Stimulated activated CD8-positive, alpha-beta memory T cell treated with anti-CD3 and anti-CD28 coated beads, Interleukin-7, amount 100 ng/mL, for 4 hours (primary cell): Measurements from ENCODE around the gene SMPD1.

Experiments
- DNase-seq, 2 donors: peaks; one replicate each; pipeline ENCODE4 v3.0.0-alpha.2; 2020; ENCODE audit warnings: low read depth in 2 of 2

Gene SMPD1

DNA sequence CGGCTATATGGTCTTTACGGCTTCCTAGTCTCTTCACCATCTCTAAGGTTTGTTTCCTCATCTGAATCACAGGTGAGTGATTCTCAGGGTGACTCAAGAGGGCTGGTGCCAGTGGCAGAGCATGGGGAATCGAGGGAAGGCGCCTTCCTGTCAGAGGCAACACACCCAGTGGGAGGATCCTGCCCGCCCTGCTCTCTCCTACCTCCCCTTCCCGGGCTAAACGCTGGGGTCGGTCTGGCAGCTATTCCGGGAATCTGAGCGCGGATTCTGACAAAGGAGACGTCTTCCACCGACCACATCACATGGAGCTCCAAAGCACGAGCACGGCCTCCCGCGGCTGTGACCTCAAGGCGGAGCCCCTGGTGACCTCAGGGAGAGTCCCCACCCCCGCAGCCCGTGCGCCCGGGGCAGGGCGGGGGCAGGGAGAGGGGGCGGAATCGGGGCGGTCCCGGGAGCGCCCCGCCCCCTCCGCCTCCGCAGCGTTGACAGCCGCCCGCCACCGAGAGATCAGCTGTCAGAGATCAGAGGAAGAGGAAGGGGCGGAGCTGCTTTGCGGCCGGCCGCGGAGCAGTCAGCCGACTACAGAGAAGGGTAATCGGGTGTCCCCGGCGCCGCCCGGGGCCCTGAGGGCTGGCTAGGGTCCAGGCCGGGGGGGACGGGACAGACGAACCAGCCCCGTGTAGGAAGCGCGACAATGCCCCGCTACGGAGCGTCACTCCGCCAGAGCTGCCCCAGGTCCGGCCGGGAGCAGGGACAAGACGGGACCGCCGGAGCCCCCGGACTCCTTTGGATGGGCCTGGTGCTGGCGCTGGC lies at the start of gene SMPD1:
TSS of gene SMPD1 (plus strand) at position 570 of the 813 bp plus-strand sequence. CDS start at position 695, 125 bp downstream.
- peak; percentile 91 to 93 for DNase-seq

DNA sequence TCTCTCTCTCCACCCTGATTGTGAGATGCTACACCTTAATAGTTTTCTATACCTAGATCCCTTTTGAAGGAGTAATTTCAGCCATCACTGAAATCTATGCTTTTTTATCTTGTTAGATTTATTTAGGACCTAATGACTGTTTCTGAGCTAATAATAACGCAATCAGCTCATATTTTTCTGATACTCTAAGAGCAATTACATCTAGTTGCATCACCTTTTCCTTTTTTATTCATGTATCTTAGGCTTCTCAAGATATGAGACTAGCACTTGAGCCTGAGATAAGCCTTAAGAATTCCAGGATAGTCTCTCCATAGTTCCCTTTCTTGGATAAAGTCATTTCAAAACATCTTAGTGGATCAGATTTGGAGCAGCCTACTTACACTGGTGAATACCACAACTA lies 44.9 kb upstream of the SMPD1 start:
- no peak for DNase-seq

DNA sequence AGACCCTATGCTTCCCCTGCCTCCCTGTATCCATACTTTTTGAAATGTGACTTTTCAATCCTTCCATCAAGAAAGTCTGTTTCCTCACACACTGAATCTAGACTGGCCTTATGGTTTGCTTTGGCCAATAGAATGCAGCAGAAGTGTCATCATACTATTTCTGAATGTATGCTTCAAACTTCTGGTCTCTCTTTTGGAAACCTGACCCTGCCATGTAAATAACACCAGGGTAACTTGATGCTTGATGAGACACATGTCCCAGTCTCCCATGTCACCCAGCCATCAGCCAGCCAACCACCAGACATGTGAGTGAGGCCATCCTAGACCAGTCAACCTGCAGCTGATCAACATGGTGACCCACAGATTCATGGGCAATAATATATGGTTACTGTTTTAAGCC lies 40.2 kb upstream of the SMPD1 start:
- no peak for DNase-seq

DNA sequence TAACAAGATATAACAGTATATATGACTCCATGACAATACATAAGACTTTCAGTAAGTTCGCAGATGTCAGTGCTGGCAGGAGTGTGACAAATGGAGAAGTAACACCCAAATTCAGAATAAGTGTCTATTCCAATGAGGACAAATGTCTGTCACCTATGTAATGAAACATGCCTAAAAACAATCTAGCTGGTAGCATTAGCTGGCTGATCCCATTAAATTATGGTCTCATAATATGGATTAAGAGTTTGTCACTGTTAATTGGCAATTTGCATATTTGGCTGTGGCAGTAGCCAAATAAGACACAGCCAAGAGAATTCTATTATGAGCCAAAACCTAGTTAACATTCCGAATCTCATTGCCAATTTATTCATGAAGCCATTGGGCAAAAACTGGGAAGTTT lies 39.8 kb upstream of the SMPD1 start:
- no peak for DNase-seq

DNA sequence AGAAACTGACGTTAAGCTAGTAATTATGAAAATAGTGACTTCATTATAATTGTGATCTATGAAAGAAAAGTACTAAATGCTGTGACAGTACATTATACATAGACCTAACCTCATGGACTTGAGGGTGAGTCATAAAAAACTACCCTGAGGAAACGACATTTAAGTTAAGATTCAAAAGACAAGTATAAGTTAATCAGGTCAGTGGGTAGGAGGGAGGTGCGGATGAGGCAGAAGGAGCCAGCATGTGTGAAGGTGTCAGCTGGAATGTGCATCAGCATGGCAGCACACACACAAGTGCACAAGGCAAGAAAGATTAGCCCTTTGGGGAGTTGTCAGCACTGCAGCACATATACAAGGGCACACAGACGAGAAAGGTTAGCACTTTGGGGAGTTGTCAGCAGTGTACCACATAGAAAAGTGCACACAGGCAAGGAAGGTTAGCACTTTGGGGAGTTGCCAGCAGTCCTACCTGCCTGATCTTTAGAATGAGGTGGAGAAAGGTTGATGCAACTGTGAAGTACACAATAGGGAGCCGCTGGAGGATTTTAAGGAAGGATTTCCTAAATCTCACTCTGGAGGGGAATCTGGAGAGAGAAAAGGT lies 38.4 kb upstream of the SMPD1 start:
- no peak for DNase-seq

DNA sequence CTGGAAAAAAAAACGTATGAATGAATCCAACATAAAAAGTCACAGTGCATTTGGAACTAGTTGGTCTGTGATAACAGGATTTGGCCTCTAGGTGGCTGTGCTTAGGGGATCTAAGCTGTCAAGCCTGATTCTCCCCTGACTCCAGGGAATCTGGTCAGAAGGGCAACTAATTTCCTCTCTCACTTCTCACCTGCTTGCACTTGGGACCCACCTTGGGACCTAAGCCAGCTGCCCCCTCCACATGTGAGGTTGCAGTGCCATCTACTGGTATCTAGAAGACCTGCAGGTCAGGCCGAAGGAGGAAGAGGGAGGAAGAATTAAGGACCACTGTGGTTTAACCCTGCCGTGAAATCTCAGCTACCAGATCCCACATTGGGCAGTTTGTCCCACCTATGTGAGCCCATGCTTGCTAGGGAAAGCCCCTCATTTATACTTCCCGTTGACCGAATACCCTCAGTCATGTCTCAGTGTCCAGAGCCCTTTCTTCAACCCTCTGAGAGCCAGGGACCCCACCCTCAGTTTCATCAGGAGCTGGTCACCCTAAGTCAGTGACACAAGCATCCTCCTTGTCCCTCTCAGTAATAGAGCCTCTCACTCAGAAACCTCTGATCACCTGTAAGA lies 36.8 kb upstream of the SMPD1 start:
- DNase-seq, result peak; percentile 4 to 8

DNA sequence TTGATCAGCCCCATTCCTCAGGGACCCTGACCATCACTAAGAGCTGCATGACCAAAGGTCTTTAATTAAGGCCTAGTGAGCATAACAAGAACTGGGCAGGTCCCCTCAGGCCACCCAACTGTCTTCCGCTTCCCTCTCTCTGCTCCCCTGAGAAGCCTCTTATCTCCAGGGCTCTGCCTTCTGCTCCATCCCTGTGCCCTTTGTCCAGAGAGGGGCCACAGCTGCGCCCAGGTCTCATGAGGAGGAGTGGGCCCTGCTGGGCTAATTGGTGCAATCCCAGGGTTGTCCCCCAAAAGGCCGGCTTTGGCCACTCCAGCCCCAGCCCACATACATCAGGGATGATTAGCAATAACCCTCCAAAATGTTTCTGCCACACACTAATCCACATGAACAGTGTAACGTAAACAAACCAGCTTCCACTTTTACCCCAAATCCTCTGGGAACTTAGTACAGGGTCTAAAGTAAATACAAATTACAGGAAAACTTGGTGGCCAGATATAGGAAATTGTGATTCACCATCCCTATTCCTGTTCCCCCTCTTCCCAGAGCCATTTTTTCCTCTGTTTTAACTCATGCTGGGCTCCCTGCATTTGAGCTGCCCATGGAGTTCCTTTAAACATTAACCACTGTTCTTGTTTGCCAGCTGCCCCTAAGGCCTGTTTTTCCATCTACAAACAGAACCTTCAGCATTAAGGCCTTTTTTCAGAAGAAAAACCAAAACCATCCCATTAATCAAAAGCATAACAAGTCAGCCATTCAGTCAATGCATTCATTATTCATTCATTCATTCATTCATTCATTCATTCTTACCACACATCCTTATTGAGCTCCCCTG lies 35.4 kb upstream of the SMPD1 start:
- no peak for DNase-seq

DNA sequence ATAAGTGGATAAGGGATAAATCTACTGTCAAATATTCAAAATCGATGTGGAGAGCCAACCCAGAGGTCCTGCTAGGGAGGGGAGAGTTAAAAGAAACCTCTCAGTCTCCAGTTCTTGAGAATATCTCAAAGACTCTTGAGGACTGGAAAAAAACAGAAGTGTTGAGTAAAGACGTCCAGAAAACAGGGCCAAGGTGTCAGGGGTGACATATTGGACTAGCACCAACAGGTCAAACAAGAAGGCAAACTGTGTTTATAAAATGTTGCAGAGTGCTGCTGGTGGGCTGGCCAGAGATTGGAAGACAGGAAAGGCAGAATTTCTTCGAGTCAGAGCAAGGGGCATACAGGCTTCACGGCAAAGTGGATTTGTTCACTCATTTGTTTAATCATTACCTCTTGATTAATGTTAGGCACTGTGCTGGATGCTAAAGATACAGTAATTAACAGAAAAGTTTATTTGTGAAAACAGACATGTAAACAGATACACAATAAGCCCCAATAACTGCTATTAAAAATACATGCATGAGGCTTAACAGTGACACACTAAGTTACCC lies 33.7 kb upstream of the SMPD1 start:
- no peak for DNase-seq

DNA sequence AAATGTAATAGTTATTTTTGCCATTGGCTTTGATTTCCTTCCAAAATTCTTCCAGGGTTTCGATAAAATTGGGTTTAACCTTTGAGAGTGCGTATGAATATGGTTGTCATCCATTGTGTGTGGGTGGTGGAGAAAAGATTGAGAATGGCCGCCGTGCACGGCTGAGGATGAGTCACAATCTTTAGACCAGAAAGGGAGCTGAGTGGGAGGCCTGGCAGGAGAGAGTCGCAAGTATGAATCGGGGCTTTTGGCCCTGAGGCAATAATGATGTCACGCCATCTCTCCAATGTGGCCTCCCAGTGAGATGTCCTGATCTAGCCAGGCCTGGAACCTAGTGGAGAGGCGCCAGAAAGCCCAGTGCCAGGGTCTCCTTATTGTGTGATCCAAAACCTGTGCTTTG lies 33.1 kb upstream of the SMPD1 start:
- DNase-seq, result peak in 1 of 2 donors; percentile 9

DNA sequence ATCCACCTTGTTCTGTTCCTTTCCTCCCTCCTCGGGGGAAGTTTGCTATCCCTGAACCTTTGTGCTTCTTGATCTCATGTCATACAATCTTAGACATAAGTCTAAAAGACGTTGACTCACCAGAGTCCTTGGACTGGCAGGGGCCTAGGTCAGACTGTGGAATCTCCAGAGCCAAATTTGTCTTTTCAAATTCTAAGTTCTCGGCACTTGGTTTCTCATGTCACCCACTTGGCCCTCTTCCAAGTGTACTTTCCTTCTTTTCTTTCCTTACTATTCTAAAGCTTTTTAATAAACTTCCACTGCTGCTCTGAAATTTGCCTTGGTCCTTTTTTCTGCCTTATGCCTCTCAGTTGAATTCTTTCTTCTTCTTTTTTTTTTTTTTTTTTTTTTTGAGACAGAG lies 30.1 kb upstream of the SMPD1 start:
- DNase-seq, result no peak

DNA sequence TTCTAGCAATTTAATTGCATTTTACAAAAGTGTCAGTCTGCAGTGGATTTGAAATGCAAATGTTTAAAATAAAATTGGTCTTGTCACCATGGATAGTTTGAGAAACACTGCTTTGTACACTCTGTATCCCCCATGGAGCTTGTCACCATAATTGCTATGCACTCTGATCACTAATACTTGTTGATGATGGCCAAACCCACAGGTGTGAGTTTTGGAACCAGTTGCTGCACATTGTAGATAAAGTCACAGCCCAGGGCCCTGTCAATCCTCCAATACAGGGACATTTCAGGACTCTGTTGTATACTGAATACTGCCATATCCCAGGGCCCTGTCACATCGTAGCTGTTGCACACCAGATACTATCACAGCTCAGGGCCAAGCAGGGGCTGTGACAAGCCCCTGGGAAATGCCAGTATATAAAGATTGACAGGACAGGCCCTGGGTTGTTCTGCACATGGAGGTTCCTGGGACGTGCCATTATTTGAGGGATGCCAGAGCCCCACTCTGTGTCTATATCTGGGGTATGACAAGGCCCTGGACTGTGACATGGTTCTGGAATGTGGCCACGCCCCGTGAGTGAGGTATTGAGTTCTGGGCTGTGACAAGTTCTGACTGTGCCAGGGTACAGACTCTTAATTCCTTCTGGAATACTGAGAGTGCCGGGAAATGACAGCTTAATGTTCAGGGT lies 27.9 kb upstream of the SMPD1 start:
- DNase-seq, result no peak

DNA sequence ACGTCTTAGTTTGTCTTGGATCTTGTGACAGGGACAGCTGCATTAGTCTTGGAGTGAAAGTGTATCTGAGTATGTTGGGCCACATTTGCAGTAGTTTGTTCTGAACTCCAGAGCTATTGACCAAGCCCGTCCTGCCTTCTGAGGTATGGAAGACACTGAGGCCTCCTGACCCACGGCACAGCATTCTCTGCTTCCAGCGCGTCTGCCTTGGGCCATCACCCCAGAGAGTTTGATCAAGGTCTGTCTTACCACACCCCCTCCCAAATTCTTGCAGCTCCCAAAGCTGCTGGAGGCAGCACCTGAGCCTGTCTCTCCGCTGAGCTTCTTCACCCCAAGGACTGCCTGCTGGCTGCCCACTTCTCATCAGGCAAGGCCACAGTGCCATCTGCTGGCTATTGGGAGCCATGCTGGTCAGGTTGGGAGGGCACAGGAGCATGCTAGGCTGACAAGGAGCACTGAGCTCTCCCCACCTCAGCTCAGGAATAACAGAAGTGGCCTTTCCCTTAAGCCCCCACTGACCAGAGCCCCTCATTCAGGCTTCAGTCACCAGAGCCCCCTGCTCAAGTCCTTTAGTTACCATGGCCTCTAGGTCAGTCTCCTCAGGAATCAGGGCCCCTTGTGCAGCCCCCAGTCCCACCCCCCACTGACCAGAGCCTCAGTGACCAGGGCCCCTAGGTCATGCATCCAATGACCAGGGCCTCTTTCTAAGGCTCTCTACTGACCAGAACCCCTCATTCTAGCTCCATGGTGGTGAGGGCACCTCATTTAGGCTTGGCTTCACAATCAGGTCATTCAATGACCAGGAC lies 27.2 kb upstream of the SMPD1 start:
- peak; percentile 32 to 34 for DNase-seq

DNA sequence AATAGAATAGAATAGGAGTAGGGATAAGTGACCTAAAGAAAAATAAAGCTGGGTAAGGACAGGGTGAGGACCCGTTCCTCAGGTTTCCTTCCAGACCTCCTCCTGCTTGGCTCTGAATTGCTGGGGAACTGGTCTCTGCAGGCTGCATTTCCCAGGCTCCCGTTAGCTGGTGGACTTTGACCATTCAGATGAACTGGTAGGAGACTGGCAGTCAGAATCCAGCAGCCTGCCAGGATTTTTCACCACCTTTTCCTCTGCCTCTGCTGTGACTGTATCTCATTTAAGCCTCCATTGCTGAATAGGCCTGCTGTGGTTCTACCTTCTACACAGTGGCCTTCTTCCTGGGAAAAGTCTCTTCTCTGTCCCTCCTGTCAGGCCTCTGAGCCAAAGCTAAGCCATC lies 24.6 kb upstream of the SMPD1 start:
- DNase-seq, result no peak

DNA sequence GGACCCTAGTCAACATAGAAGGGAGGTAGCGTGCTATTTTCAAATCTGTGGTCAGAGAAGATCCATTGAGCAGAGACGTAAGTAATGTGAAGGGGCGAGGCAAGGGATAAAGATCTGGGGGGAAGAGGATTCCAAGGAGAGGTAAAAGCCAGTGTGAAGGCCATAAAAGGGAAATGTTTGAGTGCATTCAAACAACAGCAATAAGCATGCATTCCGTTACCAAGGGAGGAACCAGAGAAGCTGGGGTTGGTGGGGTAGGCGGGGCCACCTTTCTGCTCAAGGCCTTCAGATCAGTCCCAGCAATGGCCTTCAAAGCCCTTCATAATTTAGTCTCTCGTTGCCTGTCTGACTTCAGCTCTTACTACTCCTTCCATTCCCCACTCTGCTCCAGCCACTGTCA lies 18.4 kb upstream of the SMPD1 start:
- no peak for DNase-seq

DNA sequence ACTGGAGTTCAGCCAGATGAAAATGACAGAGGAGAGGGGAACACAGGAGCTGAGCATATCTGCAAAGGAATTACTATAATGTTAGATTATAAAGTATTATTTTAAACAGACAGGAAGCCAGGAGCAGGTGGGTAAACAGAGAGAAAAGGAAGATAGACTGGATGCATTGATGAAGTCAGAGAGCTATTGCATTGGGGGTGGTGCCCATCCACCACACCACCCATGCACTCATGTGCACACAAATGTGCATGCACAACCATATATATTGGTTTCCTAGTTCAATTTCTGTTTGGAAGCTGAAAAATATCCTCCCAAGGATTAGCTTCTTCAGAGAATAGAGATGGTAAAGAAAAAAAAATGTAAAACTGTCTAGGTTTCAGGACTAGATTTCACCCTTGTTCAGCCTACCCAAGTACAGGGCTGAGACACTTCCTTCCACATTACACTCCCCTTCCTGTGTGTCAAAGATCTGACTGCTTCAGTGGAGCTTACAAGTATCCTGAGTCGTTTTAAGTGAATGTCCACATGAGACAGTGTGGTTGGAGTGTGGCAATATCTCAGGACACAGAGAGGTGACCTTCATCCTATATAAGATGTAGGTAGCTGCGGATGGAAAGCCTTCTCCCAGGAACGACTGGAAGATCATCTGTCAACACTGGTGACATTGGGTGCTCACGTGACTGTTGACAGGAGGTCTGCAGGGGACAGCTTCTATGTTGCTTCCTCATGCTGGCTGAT lies 12.2 kb upstream of the SMPD1 start:
- no peak for DNase-seq

DNA sequence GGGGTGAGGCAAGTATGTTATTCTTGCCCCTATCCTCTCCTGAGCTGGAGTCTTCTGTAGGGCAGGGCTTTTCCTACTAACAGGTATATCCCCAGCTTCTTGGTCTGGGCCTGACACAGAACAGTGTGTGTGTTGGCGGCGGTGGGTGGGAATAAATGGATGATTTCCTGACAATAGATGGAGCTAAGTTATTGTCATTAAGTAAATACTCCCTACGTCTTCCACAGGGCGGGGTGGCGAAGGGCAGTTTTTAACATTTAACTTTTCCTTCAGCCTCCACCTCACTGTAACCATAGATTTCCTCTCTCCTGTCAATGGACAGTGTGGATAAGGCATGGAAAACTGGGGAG lies 11.7 kb upstream of the SMPD1 start:
- no peak for DNase-seq

DNA sequence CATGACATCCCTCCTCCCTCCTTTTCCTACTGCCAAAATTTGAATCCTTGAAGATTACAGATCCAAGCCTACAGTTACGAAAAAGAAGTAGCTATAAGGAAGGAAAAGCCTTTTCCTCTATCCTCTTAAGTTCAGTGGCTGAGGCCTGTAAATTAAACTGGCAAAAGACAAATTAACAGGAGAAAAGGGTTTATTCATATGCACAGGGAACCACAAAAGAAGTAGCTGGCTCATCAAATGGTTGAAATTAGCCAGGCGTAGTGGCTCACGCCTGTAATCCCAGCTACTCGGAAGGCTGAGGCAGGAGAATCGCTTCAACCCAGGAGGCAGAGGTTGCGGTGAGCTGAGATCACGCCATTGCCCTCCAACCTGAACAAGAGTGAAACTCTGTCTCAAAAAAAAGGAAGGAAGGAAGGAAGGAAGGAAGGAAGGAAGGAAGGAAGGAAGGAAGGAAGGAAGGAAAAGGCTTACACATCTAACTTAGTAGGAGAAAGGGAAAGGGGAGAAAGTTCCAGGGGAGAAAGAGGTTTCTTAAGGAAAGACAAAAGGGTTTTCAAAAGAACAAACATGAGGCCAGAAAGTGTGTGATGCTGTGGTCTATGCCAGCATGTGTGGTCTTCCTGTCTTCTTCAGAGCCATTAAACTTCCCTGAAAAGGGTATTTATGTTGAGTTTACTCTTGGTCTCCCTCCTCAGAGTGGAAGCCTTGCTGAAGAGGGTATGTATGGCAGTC lies 5.1 kb upstream of the SMPD1 start:
- no peak for DNase-seq

DNA sequence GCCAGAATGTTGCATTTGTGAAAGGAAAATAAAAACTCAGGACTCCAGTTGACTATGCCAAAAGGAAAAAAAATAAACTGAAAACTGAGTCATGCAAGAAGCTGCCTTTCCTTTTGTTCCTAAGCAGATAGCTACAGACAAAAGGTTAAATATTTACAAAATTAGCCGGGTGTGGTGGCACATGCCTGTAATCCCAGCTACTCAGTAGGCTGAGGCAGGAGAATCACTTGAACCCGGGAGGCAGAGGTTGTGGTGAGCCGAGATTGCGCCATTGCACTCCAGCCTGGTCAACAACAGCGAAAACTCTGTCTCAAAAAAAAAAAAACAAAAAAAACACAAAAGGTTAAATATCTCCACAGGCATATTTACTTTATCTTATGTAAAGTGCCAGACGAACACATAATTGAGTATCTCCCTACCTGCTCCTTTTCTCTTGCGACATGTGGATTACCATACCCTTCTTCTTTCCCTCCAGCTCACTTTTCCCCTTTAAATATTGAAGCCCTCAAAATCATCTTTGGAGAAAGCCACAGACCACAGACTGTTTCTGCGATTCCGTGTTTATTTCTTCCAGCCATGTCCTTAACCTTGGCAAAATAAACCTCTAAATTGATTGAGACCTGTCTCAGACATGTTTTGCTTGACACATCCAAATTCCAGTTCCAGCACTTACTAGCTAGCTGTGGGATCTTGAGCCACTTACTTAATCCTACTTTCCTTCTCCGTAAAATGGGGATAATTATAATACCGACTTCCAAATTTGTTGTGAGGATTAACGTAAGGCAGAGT lies 2.3 kb upstream of the SMPD1 start:
- DNase-seq, result no peak
